LNCaP clone FGC (cell line): ENCODE results near the gene SENP3.

Experiments
- DNase-seq: peaks from one replicate; pipeline ENCODE4 v3.0.0-alpha.2; 2011; ENCODE audit warnings: low read depth
- H3K4me3 ChIP-seq: 2 replicates; pipeline ENCODE4 v1.5.1; 2011; ENCODE audit warnings: mild to moderate bottlenecking, low read depth, low read length, control low read depth
- TF ChIP-seq, protein P1 (sequence below): IDR thresholded peaks from 2 replicates; pipeline ENCODE4 v1.5.1; 2012; ENCODE audit warnings: mild to moderate bottlenecking; ENCODE audit not compliant: control insufficient read depth, insufficient read depth; ENCODE audit errors: extremely low read depth

The SENP3 gene

DNA sequence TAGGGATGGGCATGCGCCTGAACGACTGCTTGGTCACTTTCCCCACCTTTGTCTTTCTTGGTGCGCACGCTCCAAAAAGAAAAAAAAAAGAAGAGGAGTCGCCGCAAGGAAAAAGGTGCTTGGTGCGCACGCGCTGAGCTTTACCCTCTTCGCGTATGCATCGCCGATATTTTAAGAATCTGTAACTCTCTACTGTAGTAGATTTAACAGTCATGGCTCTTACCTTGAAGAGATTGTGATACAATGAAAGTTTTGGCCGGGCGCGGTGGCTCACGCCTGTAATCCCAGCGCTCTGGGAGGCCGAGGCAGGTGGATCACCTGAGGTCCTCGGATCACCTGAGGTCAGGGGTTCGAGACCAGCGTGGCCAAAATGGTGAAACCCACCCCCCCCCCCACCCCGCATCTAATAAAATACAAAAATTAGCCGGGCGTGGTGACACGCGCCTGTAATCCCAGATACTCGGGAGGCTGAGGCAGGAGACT is 53.6 kb downstream of the SENP3 start:
- no peak for DNase-seq
- H3K4me3 ChIP-seq, result peak overlapping the region; percentile 37
- TF ChIP-seq, protein P1, sequence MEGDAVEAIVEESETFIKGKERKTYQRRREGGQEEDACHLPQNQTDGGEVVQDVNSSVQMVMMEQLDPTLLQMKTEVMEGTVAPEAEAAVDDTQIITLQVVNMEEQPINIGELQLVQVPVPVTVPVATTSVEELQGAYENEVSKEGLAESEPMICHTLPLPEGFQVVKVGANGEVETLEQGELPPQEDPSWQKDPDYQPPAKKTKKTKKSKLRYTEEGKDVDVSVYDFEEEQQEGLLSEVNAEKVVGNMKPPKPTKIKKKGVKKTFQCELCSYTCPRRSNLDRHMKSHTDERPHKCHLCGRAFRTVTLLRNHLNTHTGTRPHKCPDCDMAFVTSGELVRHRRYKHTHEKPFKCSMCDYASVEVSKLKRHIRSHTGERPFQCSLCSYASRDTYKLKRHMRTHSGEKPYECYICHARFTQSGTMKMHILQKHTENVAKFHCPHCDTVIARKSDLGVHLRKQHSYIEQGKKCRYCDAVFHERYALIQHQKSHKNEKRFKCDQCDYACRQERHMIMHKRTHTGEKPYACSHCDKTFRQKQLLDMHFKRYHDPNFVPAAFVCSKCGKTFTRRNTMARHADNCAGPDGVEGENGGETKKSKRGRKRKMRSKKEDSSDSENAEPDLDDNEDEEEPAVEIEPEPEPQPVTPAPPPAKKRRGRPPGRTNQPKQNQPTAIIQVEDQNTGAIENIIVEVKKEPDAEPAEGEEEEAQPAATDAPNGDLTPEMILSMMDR, result no peak

DNA sequence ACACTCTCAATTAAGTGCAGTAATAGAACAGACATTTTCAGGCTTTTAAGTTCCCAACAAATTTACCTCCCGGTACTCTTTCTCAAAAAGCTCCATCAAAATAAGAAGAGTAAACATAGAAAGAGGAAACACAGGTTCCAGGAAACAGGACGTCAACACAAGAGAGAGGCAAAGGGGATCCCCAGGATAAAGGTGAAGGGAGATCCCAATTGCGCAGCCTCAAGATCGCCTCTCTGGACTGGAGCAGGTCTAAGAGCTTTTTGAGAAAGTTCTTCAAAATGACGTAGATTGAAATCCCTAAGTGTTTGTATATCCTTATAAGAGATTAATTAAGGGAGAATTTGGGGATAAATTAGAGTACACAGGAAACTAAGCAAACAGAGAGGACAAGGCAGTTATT is 56.9 kb downstream of the SENP3 start:
- no peak for DNase-seq
- no peak overlapping the region for H3K4me3 ChIP-seq
- TF ChIP-seq, protein P1, result no peak

DNA sequence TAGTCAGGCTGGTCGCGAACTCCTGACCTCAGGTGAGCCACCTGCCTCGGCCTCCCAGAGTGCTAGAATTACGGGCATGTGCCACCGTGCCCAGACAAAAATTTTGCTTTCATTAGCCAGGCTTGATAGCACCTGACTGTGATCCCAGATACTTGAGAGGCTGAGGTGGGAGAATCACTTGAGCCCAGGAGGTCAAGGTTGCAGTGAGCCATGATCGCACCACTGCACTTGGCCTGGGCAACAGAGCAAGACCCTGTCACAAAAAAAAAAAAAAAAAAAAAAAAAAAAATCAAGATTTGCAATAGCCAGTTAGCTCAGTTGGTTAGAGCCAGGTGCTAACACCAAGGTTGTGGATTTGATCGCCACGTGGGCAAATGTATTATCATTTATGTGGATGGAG is 59.1 kb downstream of the SENP3 start:
- no peak overlapping the region for H3K4me3 ChIP-seq
- TF ChIP-seq, protein P1, result no peak
- DNase-seq, result no peak
